Activated T-helper 17 cell treated with anti-CD3 and anti-CD28 coated beads, Interleukin-2, amount 50 U/mL, for 72 hours (primary cell): ENCODE measurements around the gene RHOC. TPM values are rescaled to one million over a fixed set of nuclear protein-coding genes. Genes with fewer than 3 reads are reported as not detected.
A peak's percentile ranks its signal among the peaks of the same experiment; 100 is the strongest.

Source experiments
- ATAC-seq: fragments of 150-1000 bp; cut with Tn5 transposase; replicated peaks from 2 replicates; pipeline ENCODE4 v1.10.0; 2021; ENCODE audit warnings: mild to moderate bottlenecking, moderate library complexity
- H3K27ac Mint-ChIP-seq: one replicate; pipeline ENCODE4 v1.8.0; 2022; ENCODE audit warnings: mixed read lengths
- H3K27me3 Mint-ChIP-seq: one replicate; pipeline ENCODE4 v1.8.0; 2022; ENCODE audit warnings: mixed read lengths
- H3K36me3 Mint-ChIP-seq: one replicate; pipeline ENCODE4 v1.8.0; 2022; ENCODE audit warnings: low read depth, mild to moderate bottlenecking, mixed read lengths
- H3K4me1 Mint-ChIP-seq: one replicate; pipeline ENCODE4 v1.8.0; 2022; ENCODE audit warnings: mixed read lengths
- H3K4me3 Mint-ChIP-seq: one replicate; pipeline ENCODE4 v1.8.0; 2022; ENCODE audit warnings: mild to moderate bottlenecking, mixed read lengths
- H3K9me3 Mint-ChIP-seq: one replicate; pipeline ENCODE4 v1.8.0; 2022; ENCODE audit warnings: mixed read lengths
- total RNA-seq, 2 donors: library from RNA; stranded (reverse); gene quantifications; one replicate each; pipeline ENCODE4 v1.2.3, GENCODE V29; 2022

RHOC gene
- total RNA-seq, 2 donors from 2014 or later, result 39.5 to 59.4 TPM

DNA sequence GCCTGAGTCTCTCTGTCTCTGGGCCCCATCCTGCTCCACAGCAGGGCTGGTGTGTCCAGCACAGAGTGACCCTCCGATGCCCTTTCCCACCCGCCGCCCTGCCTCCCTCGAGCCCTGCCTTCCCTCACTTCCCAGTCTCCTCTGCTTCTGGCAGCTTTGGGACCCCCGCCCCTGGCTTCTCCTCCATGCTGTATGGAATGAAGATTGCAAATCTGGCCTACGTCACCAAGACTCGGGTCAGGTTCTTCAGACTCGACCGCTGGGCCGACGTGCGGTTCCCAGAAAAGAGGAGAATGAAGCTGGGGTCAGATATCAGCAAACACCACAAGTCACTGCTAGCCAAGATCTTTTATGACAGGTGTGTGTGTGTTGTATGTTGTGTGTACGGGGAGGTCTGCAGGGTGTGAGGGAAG, 18.1 kb downstream of the RHOC start:
- Mint-ChIP-seq H3K27ac (peak overlapping the region; percentile 22), H3K4me1 (peaks cover 8% of the 10 kb centered on the region), H3K27me3 (no peaks in the 10 kb centered on the region), H3K36me3 (peaks cover 37% of the 10 kb centered on the region), H3K4me3 (no peak overlapping the region), H3K9me3 (no peaks in the 10 kb centered on the region)
- no peak for ATAC-seq

DNA sequence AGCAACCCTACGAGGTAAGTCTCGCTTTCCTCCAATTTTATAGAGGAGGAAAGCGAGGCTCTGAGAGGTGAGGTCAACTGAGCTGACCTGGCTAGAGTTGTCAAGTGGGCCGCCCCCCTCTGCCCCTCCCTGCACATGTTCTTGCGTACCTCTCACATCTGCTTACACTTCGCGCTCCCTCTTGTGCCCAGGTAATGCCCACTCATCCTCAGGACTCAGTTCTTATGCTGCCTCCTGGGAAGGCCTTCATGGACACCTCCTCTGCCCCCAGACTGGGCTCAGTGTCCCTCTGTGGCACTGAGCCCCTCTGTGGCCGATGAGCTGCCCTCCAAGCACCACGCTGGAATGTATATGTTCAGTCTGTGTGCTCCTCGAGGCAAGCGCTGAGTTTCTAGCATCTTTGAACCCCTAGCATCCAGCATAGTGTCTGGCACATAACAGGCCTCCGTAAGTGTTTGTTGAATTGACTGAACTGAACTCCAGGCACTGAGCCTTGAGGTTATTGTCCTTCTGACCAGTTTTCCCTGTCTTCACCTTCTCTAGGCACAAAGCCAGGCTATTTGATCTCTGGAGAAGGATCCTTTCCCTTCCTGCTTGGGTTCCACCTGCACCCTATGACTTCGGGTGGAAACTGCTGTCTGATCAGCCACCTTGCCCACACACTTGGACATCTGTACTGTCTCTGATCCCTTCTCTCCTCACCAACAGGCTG, 19.0 kb downstream of the RHOC start:
- H3K9me3 Mint-ChIP-seq, result no peaks in the 10 kb centered on the region
- peaks cover 8% of the 10 kb centered on the region for H3K4me1 Mint-ChIP-seq

DNA sequence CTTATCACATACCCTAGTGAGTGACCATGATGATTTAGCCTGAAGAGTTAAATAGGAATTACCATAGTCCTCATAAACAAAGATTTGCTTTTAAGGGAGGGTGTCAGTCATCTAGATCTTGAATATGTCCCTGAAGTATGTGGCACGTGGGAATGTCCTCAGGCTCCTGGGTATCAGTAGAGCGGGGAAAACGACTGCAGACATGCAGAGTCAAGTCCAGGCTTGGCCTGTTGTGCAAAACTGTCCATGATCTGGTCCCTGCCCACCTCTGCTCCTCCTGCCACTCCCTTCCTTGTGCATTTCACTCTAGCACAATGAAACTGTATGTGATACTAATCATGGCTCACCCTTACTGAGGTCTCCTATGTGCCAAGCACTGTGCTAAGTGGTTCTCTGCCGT, 19.6 kb downstream of the RHOC start:
- no peaks in the 10 kb centered on the region for H3K9me3 Mint-ChIP-seq
- H3K27ac Mint-ChIP-seq, result no peak overlapping the region
- peaks cover 8% of the 10 kb centered on the region for H3K4me1 Mint-ChIP-seq
- ATAC-seq, result no peak
- H3K36me3 Mint-ChIP-seq, result peaks cover 26% of the 10 kb centered on the region
- H3K27me3 Mint-ChIP-seq, result no peaks in the 10 kb centered on the region
- H3K4me3 Mint-ChIP-seq, result no peak overlapping the region

More for the DNA sequence above, 19.0 kb downstream of the RHOC start:
- H3K27me3 Mint-ChIP-seq, result no peaks in the 10 kb centered on the region
- no peak overlapping the region for H3K4me3 Mint-ChIP-seq
- H3K27ac Mint-ChIP-seq, result peak overlapping the region; percentile 22
- H3K36me3 Mint-ChIP-seq, result peaks cover 32% of the 10 kb centered on the region
- no peak for ATAC-seq

DNA sequence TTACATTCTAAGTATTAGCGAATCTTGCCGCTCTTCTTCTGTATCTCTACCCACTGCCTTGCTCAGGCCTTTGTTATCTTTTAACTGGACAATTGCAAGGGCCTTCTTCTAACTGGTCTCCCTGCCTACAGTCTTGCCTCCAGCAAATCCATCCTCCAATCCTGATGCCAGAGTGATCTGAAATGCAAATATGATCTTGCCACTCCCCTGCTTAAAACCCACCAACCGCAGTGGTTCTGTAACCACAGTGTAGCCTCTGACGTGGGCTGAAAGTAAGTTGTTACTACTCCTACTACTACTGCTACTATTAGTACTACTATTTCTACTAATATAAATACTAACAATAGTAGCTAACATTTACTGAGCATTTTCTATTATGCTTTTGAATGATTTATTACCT, 20.1 kb downstream of the RHOC start:
- H3K4me3 Mint-ChIP-seq, result no peak overlapping the region

DNA sequence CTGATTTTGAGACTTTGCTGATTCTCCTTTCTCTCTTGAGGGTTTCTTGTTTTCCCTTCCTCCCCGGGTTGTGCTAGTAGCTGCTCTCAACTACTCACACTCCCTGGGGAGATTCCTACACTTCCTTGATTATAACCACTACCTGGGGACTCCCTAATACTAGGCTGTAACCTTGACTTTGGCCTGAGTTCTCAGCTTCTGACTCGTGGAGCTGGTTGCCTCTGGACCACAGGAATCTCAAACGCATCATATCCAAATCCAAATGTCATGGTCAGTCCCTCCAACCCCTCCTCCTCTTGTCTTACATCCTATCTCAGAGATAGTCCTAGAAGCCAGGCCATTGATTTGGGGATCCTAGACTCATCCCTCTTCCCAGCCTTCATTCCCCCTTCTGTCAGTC, 20.5 kb downstream of the RHOC start:
- Mint-ChIP-seq H3K9me3 (no peaks in the 10 kb centered on the region), H3K27me3 (no peaks in the 10 kb centered on the region), H3K4me3 (no peak overlapping the region), H3K4me1 (peaks cover 8% of the 10 kb centered on the region), H3K27ac (peak overlapping the region; percentile 12), H3K36me3 (peaks cover 17% of the 10 kb centered on the region)
- ATAC-seq, result peak; percentile 16

More for the DNA sequence above, 20.1 kb downstream of the RHOC start:
- Mint-ChIP-seq H3K9me3 (no peaks in the 10 kb centered on the region), H3K27me3 (no peaks in the 10 kb centered on the region), H3K36me3 (peaks cover 21% of the 10 kb centered on the region), H3K4me1 (peaks cover 8% of the 10 kb centered on the region), H3K27ac (peak overlapping the region; percentile 12)
- ATAC-seq, result peak; percentile 44

DNA sequence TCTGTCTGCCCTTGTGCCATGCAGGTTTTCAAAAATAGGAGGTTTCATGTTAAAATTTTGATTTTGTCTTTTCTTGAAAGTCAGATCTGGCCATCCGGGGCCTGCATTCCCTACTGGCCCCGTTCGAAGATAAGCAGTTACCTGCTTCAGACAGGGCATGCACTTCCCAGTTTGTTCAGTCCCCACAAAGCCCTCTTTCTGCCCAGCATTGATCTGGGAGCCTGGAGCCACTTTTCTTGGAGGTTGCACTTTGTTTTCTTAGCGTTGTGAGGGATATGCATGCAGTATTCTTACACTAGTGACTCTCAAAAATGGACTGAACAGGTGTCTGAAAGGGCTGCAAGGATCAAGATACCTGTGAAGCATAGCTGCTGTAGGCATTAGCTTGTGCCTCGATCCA, 21.0 kb downstream of the RHOC start:
- ATAC-seq, result no peak
- no peaks in the 10 kb centered on the region for H3K27me3 Mint-ChIP-seq
- H3K4me3 Mint-ChIP-seq, result no peak overlapping the region
- H3K4me1 Mint-ChIP-seq, result peaks cover 8% of the 10 kb centered on the region
- H3K9me3 Mint-ChIP-seq, result no peaks in the 10 kb centered on the region
- peaks cover 13% of the 10 kb centered on the region for H3K36me3 Mint-ChIP-seq
- no peak overlapping the region for H3K27ac Mint-ChIP-seq

GRCh38 chr1:112678605-112679004, 28.3 kb downstream of the RHOC start:
- ATAC-seq, result no peak
- Mint-ChIP-seq H3K4me3 (no peak overlapping the region), H3K36me3 (peaks cover 9% of the 10 kb centered on the region), H3K4me1 (peaks cover 33% of the 10 kb centered on the region), H3K27ac (peak overlapping the region; percentile 63), H3K27me3 (no peaks in the 10 kb centered on the region), H3K9me3 (no peaks in the 10 kb centered on the region)

DNA sequence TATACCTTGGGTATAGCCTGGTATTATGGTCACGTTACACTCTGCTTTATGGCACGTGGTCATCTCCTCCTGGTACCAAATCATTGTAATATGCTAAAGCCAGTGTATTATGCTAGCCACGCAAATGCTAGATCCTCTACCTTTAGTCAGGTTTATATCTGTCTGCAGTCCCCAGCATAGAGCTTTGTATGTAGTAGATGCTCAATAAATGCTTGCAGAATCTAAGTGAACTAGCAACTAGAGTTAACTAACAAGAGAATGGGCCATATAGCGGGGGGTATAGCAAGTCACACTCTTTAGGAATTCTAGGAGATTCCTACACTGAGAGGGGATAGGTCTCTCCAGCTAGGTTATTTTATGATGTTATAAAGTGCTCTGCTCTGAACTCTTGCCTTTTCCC, 29.4 kb downstream of the RHOC start:
- peaks cover 41% of the 10 kb centered on the region for H3K4me1 Mint-ChIP-seq
- H3K36me3 Mint-ChIP-seq, result peaks cover 20% of the 10 kb centered on the region
- no peak overlapping the region for H3K4me3 Mint-ChIP-seq
- no peaks in the 10 kb centered on the region for H3K27me3 Mint-ChIP-seq
- ATAC-seq, result no peak
- no peaks in the 10 kb centered on the region for H3K9me3 Mint-ChIP-seq
- H3K27ac Mint-ChIP-seq, result no peak overlapping the region

GRCh38 chr1:112676543-112676942, 30.4 kb downstream of the RHOC start:
- ATAC-seq, result no peak
- Mint-ChIP-seq H3K9me3 (no peaks in the 10 kb centered on the region), H3K4me3 (peak overlapping the region; percentile 94), H3K36me3 (peaks cover 29% of the 10 kb centered on the region), H3K27ac (no peak overlapping the region), H3K4me1 (peaks cover 41% of the 10 kb centered on the region), H3K27me3 (no peaks in the 10 kb centered on the region)

DNA sequence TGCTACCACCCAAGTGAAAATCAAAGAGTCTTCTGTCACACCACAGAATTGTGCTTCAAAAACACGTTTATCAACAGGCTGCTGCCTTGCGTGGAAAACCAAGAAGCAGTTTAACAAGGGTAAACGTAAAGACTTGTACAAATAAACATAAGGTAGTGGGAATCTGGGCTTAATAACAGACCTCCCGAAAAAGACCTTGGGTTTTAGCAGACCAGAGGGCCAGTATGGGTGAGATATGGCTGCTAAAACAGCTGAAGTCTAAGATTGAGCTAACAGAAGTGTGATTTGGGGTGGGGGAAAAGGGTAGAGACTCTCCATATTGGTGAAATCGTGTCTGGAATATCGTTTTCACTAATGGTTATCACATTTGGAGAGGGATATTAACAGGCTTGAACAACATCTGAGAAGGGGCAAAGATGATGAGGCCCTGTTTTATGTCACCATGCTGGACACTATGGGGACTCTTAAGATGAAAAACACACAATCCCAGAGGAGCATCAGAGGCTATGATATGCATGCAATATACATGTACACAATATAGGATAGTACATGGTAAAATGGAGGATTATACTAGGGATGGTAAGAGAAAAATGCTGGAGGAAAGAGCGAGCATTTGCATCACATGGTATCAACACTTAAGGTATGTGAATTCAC, 31.1 kb downstream of the RHOC start:
- no peaks in the 10 kb centered on the region for H3K27me3 Mint-ChIP-seq
- no peak for ATAC-seq
- peaks cover 36% of the 10 kb centered on the region for H3K36me3 Mint-ChIP-seq
- H3K27ac Mint-ChIP-seq, result peak overlapping the region; percentile 32
- H3K4me1 Mint-ChIP-seq, result peaks cover 41% of the 10 kb centered on the region
- peak overlapping the region; percentile 94 for H3K4me3 Mint-ChIP-seq
- H3K9me3 Mint-ChIP-seq, result no peaks in the 10 kb centered on the region

DNA sequence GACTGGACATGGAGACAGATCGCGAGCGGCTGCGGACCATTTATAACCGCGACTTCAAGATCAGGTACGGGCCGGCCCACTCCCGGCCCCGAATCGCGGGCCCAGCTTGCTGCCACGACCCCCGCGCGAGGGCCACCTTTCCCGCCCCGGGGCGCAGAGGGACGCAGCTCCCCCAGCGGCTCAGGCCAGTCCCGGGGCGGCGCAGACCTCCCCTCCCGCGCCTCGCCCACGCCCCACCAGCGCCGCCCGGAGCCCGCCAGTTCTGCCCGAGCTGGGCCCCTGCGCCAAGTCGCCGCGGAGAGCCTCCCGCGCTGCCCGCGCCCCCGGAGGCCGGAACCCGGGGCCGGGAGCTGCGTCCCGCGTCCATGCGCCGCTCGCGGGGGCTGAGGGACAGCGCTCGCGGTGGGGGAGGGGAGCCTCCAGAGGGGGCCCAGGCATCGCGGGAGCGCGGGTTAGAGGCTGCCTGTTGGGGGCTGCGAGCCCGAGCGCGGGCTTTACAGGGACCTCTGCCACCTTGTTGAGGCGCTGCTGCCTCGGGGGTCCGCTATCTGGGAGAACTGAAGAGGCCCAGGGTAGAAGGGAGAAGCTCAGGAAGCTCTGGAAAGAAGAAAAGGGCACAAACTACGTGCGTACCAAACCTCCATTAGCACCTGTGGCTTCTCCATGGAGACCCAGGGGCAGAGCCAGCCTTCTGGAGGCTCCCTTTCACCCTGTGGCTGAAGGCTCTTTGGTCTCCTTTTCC, 31.8 kb downstream of the RHOC start:
- ATAC-seq, result peak; percentile 55
- H3K27me3 Mint-ChIP-seq, result no peaks in the 10 kb centered on the region
- H3K9me3 Mint-ChIP-seq, result no peaks in the 10 kb centered on the region
- peak overlapping the region; percentile 94 for H3K4me3 Mint-ChIP-seq
- peaks cover 41% of the 10 kb centered on the region for H3K4me1 Mint-ChIP-seq
- H3K36me3 Mint-ChIP-seq, result peaks cover 43% of the 10 kb centered on the region
- H3K27ac Mint-ChIP-seq, result peak overlapping the region; percentile 94

GRCh38 chr1:112674440-112674985, 32.4 kb downstream of the RHOC start, which contains the start of gene MOV10:
Gene MOV10 (plus strand): TSS chr1:112674659. CDS start chr1:112674913, 254 bp downstream.
- Mint-ChIP-seq H3K27ac (peak within 1 kb of the TSS; percentile 94), H3K9me3 (no peaks in the 10 kb centered on the region), H3K27me3 (no peaks in the 10 kb centered on the region), H3K4me1 (peaks cover 43% of the 10 kb centered on the region), H3K4me3 (peak within 1 kb of the TSS; percentile 94), H3K36me3 (peaks cover 50% of the 10 kb centered on the region)
- ATAC-seq, result peak; percentile 81

- Mint-ChIP-seq H3K27ac (peak overlapping the region; percentile 94), H3K4me1 (peaks cover 45% of the 10 kb centered on the region), H3K9me3 (no peaks in the 10 kb centered on the region), H3K4me3 (peak overlapping the region; percentile 94), H3K36me3 (peaks cover 57% of the 10 kb centered on the region), H3K27me3 (no peaks in the 10 kb centered on the region)
- peak; percentile 18 for ATAC-seq
These were observed 33.1 kb downstream of the RHOC start for GRCh38 chr1:112673592-112674439.

DNA sequence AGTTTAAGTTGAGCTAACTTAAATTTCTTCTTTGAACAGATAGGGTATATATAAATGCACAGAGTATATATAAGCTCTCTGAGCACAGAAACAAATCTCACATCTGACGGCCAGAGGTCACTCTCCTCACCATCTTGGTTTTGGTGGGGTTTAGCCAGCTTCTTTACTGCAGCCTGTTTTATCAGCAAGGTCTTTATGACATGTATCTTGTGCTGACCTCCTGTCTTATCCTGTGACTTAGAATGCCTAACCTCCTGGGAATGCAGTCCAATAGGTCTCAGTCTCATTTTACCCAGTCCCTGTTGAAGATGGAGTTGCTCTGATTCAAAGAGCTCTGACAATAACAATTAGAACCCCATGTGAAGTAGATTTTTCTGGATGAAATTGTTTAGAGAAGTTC, 34.1 kb downstream of the RHOC start:
- no peak for ATAC-seq
- H3K27me3 Mint-ChIP-seq, result no peaks in the 10 kb centered on the region
- no peaks in the 10 kb centered on the region for H3K9me3 Mint-ChIP-seq
- H3K4me1 Mint-ChIP-seq, result peaks cover 41% of the 10 kb centered on the region
- peaks cover 66% of the 10 kb centered on the region for H3K36me3 Mint-ChIP-seq
- H3K27ac Mint-ChIP-seq, result peak overlapping the region; percentile 94
- peak overlapping the region; percentile 94 for H3K4me3 Mint-ChIP-seq
